Measurements from ENCODE around the gene BCL6B. TPM values are rescaled to one million over a fixed set of nuclear protein-coding genes. Genes with fewer than 3 reads are reported as not detected.
A peak's percentile ranks its signal among the peaks of the same experiment; 100 is the strongest.
"Not testable (repeated sequence)": the region's sequence is repeated elsewhere in the genome, so short reads cannot be mapped to it uniquely, and the experiment has no call there.

The BCL6B gene
- total and polyA plus RNA-seq, 2 experiments from 2014 or later = 3.3 to 4.5 TPM

DNA sequence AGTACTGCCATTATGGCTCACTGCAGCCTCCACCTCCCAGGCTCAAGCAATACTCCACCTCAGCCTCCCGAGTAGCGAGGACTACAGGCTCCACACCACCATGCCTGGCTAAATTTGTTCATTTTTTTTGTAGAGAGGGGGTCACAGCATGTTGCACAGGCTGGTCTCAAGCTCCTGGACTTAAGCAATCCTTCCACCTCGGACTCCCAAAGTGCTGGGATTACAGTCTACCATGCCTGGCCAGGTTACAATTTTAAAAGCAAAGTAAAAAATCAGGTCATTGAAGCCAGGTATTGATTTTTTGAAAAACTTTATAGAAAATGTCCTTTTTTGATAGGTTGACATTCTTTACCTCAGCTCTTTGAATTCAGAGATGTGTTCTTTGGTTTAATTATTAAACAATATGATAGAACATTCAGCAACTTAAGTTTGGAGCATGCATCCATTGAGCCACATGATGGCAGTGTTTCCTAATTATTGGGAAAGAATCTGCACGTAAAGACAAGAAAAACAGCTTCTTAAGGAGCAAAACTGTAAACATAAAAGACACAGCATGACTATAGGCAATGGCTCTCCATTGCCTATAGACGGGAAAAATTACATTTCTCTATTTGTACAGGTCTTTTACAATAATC lies 22.8 kb downstream of the BCL6B start:
- ATAC-seq (no peak), DNase-seq (ENCODE audit: low spot score) (peak; percentile 76)
- peaks cover 6% of the 10 kb centered on the region; the same call in 1 of the 2 replicates for H4K20me1 ChIP-seq (replicated peaks; ENCODE audit: insufficient read depth)
- H3K27me3 Mint-ChIP-seq (ENCODE audit: insufficient read depth, low read depth, poor library complexity) = peaks cover 51% of the 10 kb centered on the region
- H3K27me3 ChIP-seq (ENCODE audit: insufficient read depth) = peaks cover 68% of the 10 kb centered on the region
- H3K36me3 ChIP-seq (ENCODE audit: insufficient read depth) = no peaks in the 10 kb centered on the region
- H3K36me3 Mint-ChIP-seq (ENCODE audit: low read depth) = no peaks in the 10 kb centered on the region
- TF ChIP-seq CTCF (conservative IDR thresholded peaks at IDR 0.05; ENCODE audit: low read depth in 2 of 2) (peak; percentile 83 to 100), NANOG (IDR thresholded peaks at IDR 0.05; ENCODE audit: borderline replicate concordance) (no peak), ZNF331 (CRISPR knock-in tag; IDR thresholded peaks at IDR 0.05; ENCODE audit: low read depth) (no peak), STAT1 (IDR thresholded peaks at IDR 0.05; ENCODE audit: unreplicated experiment) (no peak), EZH2phosphoT487 (IDR thresholded peaks at IDR 0.05; ENCODE audit: unreplicated experiment) (no peak), REST (IDR thresholded peaks at IDR 0.05; ENCODE audit: unreplicated experiment) (no peak), EZH2 (IDR thresholded peaks at IDR 0.05; ENCODE audit: low read depth, unreplicated experiment) (no peak)
- peak overlapping the region; percentile 65 for H3K4me3 ChIP-seq
- no peak overlapping the region for H3K27ac ChIP-seq (ENCODE audit: low read depth)
- H3K79me2 ChIP-seq (replicated peaks; ENCODE audit: insufficient read depth) = no peaks in the 10 kb centered on the region
- H3K4me1 ChIP-seq (ENCODE audit: insufficient read depth) = peaks cover 18% of the 10 kb centered on the region; the same call in 1 of the 2 replicates
- peaks cover 29% of the 10 kb centered on the region for H3K4me1 Mint-ChIP-seq
- H3K4me3 Mint-ChIP-seq = peak overlapping the region; percentile 72
- H3K4me2 ChIP-seq = peak overlapping the region; percentile 96
- H3F3A ChIP-seq (replicated peaks; ENCODE audit: low read depth) = peaks cover 14% of the 10 kb centered on the region; the same call in 1 of the 2 replicates
- no peak overlapping the region for H2AFZ ChIP-seq
- no peaks in the 10 kb centered on the region for H3K9me2 ChIP-seq (ENCODE audit: insufficient read depth)
- no peak overlapping the region for H3K27ac Mint-ChIP-seq
- no peaks in the 10 kb centered on the region for H3K9me3 Mint-ChIP-seq

GRCh38 chr17:7046127-7046724 lies 23.4 kb downstream of the BCL6B start:
- ATAC-seq = peak; percentile 8
- Histone ChIP-seq H4K20me1 (replicated peaks; ENCODE audit: insufficient read depth) (peaks cover 3% of the 10 kb centered on the region; the same call in 1 of the 2 replicates), H3K9me2 (ENCODE audit: insufficient read depth) (no peaks in the 10 kb centered on the region), H3K4me3 (peak overlapping the region; percentile 65), H2AFZ (peak overlapping the region; percentile 89), H3K4me1 (ENCODE audit: insufficient read depth) (peaks cover 15% of the 10 kb centered on the region; the same call in 1 of the 2 replicates), H3K36me3 (ENCODE audit: insufficient read depth) (no peaks in the 10 kb centered on the region), H3K27ac (ENCODE audit: low read depth) (no peak overlapping the region), H3K4me2 (peak overlapping the region; percentile 96), H3K27me3 (ENCODE audit: insufficient read depth) (peaks cover 64% of the 10 kb centered on the region), H3F3A (replicated peaks; ENCODE audit: low read depth) (peaks cover 11% of the 10 kb centered on the region; the same call in 1 of the 2 replicates), H3K79me2 (replicated peaks; ENCODE audit: insufficient read depth) (no peaks in the 10 kb centered on the region)
- Mint-ChIP-seq H3K9me3 (no peaks in the 10 kb centered on the region), H3K27me3 (ENCODE audit: insufficient read depth, low read depth, poor library complexity) (peaks cover 49% of the 10 kb centered on the region), H3K27ac (no peak overlapping the region), H3K4me1 (peaks cover 26% of the 10 kb centered on the region), H3K36me3 (ENCODE audit: low read depth) (no peaks in the 10 kb centered on the region), H3K4me3 (peak overlapping the region; percentile 72)
- DNase-seq (ENCODE audit: low spot score) = peak; percentile 72
- TF ChIP-seq ZNF114 (CRISPR knock-in tag; IDR thresholded peaks at IDR 0.05) (no peak), JUNB (IDR thresholded peaks at IDR 0.05; ENCODE audit: unreplicated experiment) (no peak)

DNA sequence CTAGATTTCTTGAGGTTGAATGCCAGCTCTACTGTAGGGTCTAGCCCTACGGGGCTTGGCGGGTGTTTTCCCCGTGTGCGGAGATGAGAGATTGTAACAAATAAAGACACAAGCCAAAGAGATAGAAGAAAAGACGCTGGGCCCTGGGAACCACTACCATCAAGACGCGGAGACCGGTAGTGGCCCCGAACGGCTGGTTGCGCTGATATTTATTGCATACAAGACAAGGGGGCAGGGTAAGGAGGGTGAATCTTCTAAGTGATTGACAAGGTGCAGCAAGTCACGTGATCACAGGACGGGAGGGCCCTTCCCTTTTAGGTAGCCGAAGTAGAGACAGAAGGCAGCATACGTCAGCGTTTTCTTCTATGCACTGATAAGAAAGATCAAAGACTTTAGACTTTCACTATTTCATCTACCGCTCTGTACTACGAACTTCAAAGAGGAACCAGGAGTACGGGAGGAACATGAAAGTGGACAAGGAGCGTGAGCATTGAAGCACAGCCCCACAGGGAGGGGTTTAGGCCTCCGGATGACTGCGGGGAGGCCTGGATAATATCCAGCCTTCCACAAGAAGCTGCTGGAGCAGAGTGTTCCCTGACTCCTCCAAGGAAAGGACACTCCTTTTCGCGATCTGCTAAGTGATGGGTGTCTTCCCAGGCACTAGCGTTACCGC lies 24.0 kb downstream of the BCL6B start:
- H3K9me3 Mint-ChIP-seq; H3K79me2 ChIP-seq (replicated peaks; ENCODE audit: insufficient read depth); ATAC-seq; H3K36me3 Mint-ChIP-seq (ENCODE audit: low read depth); H3K27ac ChIP-seq (ENCODE audit: low read depth); H3K4me1 ChIP-seq (ENCODE audit: insufficient read depth); H3F3A ChIP-seq (replicated peaks; ENCODE audit: low read depth); H3K36me3 ChIP-seq (ENCODE audit: insufficient read depth); H4K20me1 ChIP-seq (replicated peaks; ENCODE audit: insufficient read depth); H3K9me2 ChIP-seq (ENCODE audit: insufficient read depth); H3K27ac Mint-ChIP-seq: not testable (repeated sequence)
- Mint-ChIP-seq H3K4me1 (peaks cover 20% of the 10 kb centered on the region), H3K27me3 (ENCODE audit: insufficient read depth, low read depth, poor library complexity) (peaks cover 43% of the 10 kb centered on the region), H3K4me3 (peak overlapping the region; percentile 72)
- Histone ChIP-seq H3K4me3 (peak overlapping the region; percentile 65), H2AFZ (peak overlapping the region; percentile 89), H3K27me3 (ENCODE audit: insufficient read depth) (peaks cover 58% of the 10 kb centered on the region), H3K4me2 (peak overlapping the region; percentile 96)
- DNase-seq (ENCODE audit: low spot score) = peak; percentile 71

Data from GM23338 (cell line).